ENCODE data around the gene PLEKHA6.

PLEKHA6 gene

DNA sequence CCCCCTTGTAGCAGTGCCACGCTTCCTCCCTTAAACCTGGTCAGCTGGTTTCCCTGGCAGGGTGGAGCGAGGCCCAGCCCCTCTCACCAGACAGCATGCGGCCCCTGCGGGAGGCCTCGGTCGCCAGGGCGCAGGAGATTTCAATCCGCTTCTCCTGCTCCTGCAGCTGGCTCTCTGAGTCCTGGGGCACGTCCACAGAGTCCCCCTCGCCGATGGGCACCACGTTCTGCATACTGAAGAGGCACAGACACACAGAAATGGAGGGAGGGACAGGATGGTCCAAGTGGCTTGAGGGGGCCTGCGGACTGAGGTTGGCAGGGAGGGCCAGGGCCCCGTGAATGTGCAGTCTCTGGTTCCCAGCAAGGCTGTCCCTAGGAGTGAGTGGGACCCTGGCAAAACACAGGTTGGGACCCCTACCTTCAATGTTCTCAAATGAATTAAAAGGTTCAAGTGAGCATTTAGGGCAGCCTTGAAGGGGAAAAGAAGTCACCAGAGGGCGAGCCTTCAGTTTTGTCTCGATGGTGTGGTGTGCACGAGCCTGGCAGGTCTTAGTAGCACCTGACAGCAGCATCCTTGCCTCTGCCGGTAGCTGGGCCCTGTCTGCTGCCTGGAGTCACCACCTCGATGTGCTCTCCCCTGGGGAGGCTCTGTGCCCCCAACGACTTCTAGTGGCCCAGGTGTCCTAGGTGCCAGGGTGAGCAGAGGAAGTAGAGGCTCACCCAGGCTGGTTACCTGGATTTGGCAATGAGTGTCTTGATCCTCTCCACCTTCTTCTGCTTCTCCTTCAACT is 131.5 kb downstream of the PLEKHA6 start:
- in situ Hi-C loops (cut with HindIII; ENCODE audit: low sequenced_read_pairs): no loop called here
- TF ChIP-seq, protein P1, sequence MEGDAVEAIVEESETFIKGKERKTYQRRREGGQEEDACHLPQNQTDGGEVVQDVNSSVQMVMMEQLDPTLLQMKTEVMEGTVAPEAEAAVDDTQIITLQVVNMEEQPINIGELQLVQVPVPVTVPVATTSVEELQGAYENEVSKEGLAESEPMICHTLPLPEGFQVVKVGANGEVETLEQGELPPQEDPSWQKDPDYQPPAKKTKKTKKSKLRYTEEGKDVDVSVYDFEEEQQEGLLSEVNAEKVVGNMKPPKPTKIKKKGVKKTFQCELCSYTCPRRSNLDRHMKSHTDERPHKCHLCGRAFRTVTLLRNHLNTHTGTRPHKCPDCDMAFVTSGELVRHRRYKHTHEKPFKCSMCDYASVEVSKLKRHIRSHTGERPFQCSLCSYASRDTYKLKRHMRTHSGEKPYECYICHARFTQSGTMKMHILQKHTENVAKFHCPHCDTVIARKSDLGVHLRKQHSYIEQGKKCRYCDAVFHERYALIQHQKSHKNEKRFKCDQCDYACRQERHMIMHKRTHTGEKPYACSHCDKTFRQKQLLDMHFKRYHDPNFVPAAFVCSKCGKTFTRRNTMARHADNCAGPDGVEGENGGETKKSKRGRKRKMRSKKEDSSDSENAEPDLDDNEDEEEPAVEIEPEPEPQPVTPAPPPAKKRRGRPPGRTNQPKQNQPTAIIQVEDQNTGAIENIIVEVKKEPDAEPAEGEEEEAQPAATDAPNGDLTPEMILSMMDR (IDR thresholded peaks at IDR 0.05; ENCODE audit: low read depth, low read length, missing control alignments): no peak
- DNase-seq (ENCODE audit: low read depth): no peak
- no peak overlapping the region for H3K4me3 ChIP-seq (ENCODE audit: low read depth, low read length)

DNA sequence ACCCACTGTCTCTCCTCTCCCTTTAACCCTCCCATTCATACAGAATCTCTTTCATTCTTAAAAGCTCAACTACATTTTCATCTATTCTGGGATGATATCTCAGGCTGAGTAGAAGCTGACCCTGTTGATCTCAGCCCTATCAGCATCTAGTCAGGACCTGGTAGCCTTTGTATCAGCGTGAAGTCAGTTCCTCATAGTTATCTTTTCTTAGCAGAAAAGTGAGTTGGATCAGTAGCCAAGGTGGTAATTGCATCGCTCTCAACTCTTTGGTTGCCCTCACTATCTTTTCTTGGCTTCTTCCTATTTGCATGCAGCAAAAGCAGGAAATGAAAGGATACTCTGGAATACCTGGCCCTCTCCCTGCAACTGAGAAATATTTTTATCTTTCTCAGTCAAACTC is 132.4 kb downstream of the PLEKHA6 start:
- TF ChIP-seq, protein P1 (IDR thresholded peaks at IDR 0.05; ENCODE audit: low read depth, low read length, missing control alignments): no peak
- DNase-seq (ENCODE audit: low read depth): no peak
- H3K4me3 ChIP-seq (ENCODE audit: low read depth, low read length): no peak overlapping the region
- in situ Hi-C loops (cut with HindIII; ENCODE audit: low sequenced_read_pairs): no loop called here

DNA sequence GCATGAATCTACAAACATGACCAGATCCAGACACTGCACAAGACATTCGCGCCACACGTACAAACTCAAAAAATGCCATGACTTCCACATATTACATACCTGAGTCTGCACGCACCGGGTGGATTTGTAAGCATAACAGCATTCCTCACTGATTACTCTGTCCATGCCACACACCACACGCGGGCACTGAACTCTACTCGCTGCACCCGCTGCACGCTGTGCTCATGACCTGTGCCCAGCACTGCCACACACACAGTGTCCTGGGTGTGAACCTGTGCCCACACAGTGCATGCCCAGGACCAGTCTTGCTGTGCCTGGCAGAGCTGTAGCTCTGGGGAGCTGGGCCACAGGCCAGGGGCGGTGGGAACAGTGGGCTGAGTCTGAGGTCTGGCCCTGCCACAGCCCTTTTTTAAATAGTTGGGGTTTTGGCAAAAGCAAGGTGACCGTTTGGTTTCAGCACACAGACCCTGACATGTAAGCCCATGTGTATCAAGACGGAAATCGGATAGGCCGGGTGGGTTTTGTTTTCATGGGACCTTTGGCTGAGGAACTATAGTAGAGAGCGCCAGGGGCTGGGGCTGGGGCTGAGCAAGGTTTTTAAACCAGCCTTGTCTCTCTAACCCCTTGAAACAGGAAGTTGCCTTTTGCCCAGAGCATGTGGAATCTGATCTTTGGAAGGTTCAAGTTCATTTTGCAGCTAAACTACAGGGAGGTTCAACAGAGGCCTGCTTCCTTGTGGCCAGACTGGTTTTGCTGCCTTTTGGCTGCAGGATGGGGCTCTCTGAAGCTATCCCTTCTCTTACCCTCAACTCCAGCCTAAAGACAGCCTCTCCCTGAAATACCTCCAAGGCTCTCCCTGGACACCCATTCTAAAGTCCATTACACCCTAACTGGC is 133.6 kb downstream of the PLEKHA6 start:
- in situ Hi-C loops (cut with HindIII; ENCODE audit: low sequenced_read_pairs): no loop called here
- H3K4me3 ChIP-seq (ENCODE audit: low read depth, low read length): no peak overlapping the region
- DNase-seq (ENCODE audit: low read depth): no peak
- TF ChIP-seq, protein P1 (IDR thresholded peaks at IDR 0.05; ENCODE audit: low read depth, low read length, missing control alignments): no peak

DNA sequence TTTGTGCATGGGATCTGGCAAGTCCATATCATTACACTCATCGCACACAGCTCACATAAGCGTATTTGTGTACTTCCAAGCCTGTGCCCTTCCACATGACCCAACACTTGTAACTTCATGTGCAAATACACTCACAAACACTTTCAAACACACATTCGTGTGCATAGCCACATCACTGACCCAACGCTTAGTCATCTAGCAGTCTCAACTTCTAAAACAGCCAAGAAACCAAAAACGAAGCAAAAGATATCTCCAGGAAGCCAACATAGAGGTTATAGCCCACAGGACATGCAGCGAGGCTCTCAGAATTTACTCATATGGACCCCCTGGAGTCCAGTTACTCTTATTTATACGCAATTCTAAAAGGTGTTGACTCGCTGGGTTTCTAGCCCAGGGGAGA is 135.1 kb downstream of the PLEKHA6 start:
- DNase-seq (ENCODE audit: low read depth): no peak
- TF ChIP-seq, protein P1 (IDR thresholded peaks at IDR 0.05; ENCODE audit: low read depth, low read length, missing control alignments): no peak
- H3K4me3 ChIP-seq (ENCODE audit: low read depth, low read length): no peak overlapping the region
- in situ Hi-C loops (cut with HindIII; ENCODE audit: low sequenced_read_pairs): no loop called here

DNA sequence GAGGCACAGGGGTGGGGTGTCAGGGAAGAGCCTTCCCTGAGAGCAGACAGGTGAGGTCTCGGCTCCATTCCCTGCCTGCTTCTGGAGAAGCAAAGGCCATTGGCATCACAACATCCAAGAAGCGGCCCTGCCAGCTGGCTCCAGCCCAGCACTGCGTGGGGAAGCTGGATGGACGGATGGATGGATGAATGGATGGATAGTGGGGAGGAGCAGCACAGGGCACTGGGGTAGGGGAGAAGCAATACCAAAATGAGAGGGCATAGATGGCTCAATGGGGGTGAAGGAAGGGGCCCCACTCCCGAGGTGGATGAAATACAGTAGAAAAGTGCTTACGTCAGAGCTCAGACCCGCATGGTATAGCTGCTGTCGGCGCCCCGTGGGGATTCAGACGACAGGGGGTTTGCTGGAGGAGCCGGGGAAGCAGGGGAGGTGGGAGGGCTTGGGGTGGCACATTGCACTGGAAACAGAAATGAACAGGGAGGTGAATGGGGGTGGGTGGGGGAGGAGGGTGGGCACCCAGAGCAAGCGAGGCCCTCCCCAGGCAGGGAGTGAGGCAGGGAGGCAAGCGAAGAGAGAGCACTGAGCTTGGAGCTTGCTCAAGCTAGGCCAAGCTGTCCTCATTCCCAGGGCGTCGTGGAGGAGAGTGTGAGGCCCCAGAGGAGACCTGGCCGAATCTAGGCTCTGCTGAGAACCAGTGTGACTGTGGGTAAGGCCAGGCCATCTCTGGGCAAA is 136.4 kb downstream of the PLEKHA6 start:
- DNase-seq (ENCODE audit: low read depth): no peak
- no peak overlapping the region for H3K4me3 ChIP-seq (ENCODE audit: low read depth, low read length)
- TF ChIP-seq, protein P1 (IDR thresholded peaks at IDR 0.05; ENCODE audit: low read depth, low read length, missing control alignments): no peak
- in situ Hi-C loops (cut with HindIII; ENCODE audit: low sequenced_read_pairs): no loop called here

DNA sequence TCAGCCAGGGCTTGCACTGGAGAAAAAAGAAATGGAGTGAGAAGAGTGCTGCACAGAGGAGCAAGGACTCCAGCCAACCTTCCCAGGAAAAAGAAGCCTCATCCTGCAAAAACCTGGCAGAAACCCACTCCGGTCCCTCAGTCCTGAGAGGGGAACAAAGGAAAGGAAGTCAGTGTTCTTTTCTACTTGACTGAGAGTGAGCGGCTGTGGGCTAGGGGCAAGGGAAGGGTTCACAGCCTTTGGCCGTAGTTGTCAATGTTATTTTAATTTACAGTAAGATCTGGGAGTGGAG is 137.0 kb downstream of the PLEKHA6 start:
- TF ChIP-seq, protein P1 (IDR thresholded peaks at IDR 0.05; ENCODE audit: low read depth, low read length, missing control alignments): no peak
- DNase-seq (ENCODE audit: low read depth): no peak
- H3K4me3 ChIP-seq (ENCODE audit: low read depth, low read length): no peak overlapping the region
- in situ Hi-C loops (cut with HindIII; ENCODE audit: low sequenced_read_pairs): no loop called here
